HepG2 (cell line): ENCODE data around the gene FAM171A2. TPM values are rescaled to one million over a fixed set of nuclear protein-coding genes. Genes with fewer than 3 reads are reported as not detected.

Experiments
- ARID2 ChIP-seq: sonication (generic); formaldehyde crosslinking; IDR thresholded peaks from 2 replicates; pipeline ENCODE4 v1.8.1; 2022; ENCODE audit warnings: mild to moderate bottlenecking, missing genetic modification reagents, borderline replicate concordance
- CREM ChIP-seq, 2 experiments: sonication (generic) in 1 of 2; formaldehyde crosslinking in 1 of 2; IDR thresholded peaks; 2 replicates each; pipeline versions ENCODE4 v1.4.0 to v1.6.1; 2016 to 2020; ENCODE audit warnings: antibody characterized with exemption in 1 of 2, mild to moderate bottlenecking in 1 of 2, missing genetic modification reagents in 1 of 2
- GLI4 ChIP-seq: sonication (generic); formaldehyde crosslinking; IDR thresholded peaks from 2 replicates; pipeline ENCODE4 v1.5.1; 2020; ENCODE audit warnings: missing genetic modification reagents, mild to moderate bottlenecking, moderate library complexity, borderline replicate concordance
- HNF4A ChIP-seq: sonication (generic); formaldehyde crosslinking; IDR thresholded peaks from 2 replicates; pipeline ENCODE4 v1.4.0; 2020; ENCODE audit warnings: missing genetic modification reagents
- KDM5A ChIP-seq: fragments of 200-600 bp; sonication (generic); IDR thresholded peaks from 2 replicates; pipeline ENCODE4 v1.7.0; 2018; ENCODE audit warnings: antibody characterized with exemption, mild to moderate bottlenecking, low read length, borderline replicate concordance
- LCORL ChIP-seq, 2 experiments: fragments of 450-650 bp in 1 of 2; sonication (generic) in 1 of 2; formaldehyde crosslinking in 1 of 2; IDR thresholded peaks; 2 replicates each; pipeline versions ENCODE4 v1.5.0 to v1.6.1; 2017 to 2020; ENCODE audit warnings: antibody characterized with exemption in 1 of 2, missing genetic modification reagents in 1 of 2
- MNT ChIP-seq: fragments of 450-650 bp; IDR thresholded peaks from 2 replicates; pipeline ENCODE4 v1.6.1; 2016
- PHF5A ChIP-seq: IDR thresholded peaks from one replicate; pipeline ENCODE4 v1.6.1; 2018; ENCODE audit warnings: low read depth, missing genetic modification reagents; ENCODE audit not compliant: unreplicated experiment
- SALL1 ChIP-seq: sonication (generic); formaldehyde crosslinking; IDR thresholded peaks from 2 replicates; pipeline ENCODE4 v1.8.0; 2022; ENCODE audit warnings: mild to moderate bottlenecking, missing genetic modification reagents
- SSRP1 ChIP-seq: IDR thresholded peaks from 2 replicates; pipeline ENCODE4 v1.6.1; 2016; ENCODE audit warnings: control low read depth
- UBTF ChIP-seq: sonication (generic); formaldehyde crosslinking; IDR thresholded peaks from 2 replicates; pipeline ENCODE4 v1.4.0; 2020; ENCODE audit warnings: mild to moderate bottlenecking, missing genetic modification reagents
- YEATS4 ChIP-seq: sonication (generic); formaldehyde crosslinking; IDR thresholded peaks from 2 replicates; pipeline ENCODE4 v1.4.0; 2020; ENCODE audit warnings: missing genetic modification reagents, borderline replicate concordance
- ZBTB4 ChIP-seq: sonication (generic); formaldehyde crosslinking; IDR thresholded peaks from 2 replicates; pipeline ENCODE4 v1.4.0; 2020; ENCODE audit warnings: missing genetic modification reagents, mild to moderate bottlenecking, borderline replicate concordance
- ZMAT3 ChIP-seq: sonication (generic); formaldehyde crosslinking; conservative IDR thresholded peaks from 2 replicates; pipeline ENCODE4 v1.7.0; 2021; ENCODE audit warnings: missing genetic modification reagents
- ZNF30 ChIP-seq: sonication (generic); formaldehyde crosslinking; IDR thresholded peaks from 2 replicates; pipeline ENCODE4 v1.5.0; 2020; ENCODE audit warnings: mild to moderate bottlenecking, missing genetic modification reagents
- ZNF326 ChIP-seq: sonication (generic); formaldehyde crosslinking; IDR thresholded peaks from 2 replicates; pipeline ENCODE4 v1.4.0; 2020; ENCODE audit warnings: missing genetic modification reagents, borderline replicate concordance
- ZNF616 ChIP-seq: sonication (generic); formaldehyde crosslinking; IDR thresholded peaks from 2 replicates; pipeline ENCODE4 v1.5.0; 2020; ENCODE audit warnings: low read depth, mild to moderate bottlenecking, missing genetic modification reagents
- ZNF710 ChIP-seq: sonication (generic); formaldehyde crosslinking; IDR thresholded peaks from 2 replicates; pipeline ENCODE4 v1.5.0; 2020; ENCODE audit warnings: mild to moderate bottlenecking, missing genetic modification reagents, borderline replicate concordance
- ZNF879 ChIP-seq: sonication (generic); formaldehyde crosslinking; IDR thresholded peaks from 2 replicates; pipeline ENCODE4 v1.8.1; 2023; ENCODE audit warnings: missing genetic modification reagents
- polyA plus RNA-seq, 8 experiments: library from polyadenylated mRNA; depleted of rRNA in 3 of 8; stranded (reverse) in 7 of 8; unstranded in 1 of 8; fragments of >200 nt; fragmentation: Illumina TruSeq in 4 of 8; extraction: Trizol in 4 of 8; gene quantifications; 2 replicates each; pipeline versions ENCODE4 v1.2.1 to v1.2.3, GENCODE V29; 2011 to 2016; ENCODE audit warnings: low read depth in 4 of 8, missing spikeins in 1 of 8, mixed read lengths in 1 of 8; ENCODE audit not compliant: insufficient read depth in 1 of 8
- total RNA-seq, 5 experiments: library from RNA; depleted of rRNA; stranded (reverse); fragments of >200 nt; fragmentation: Illumina TruSeq; extraction: Trizol; gene quantifications; 2 replicates each; pipeline ENCODE4 v1.2.3, GENCODE V29; 2016; ENCODE audit warnings: low read depth in 1 of 5

Gene FAM171A2
- total and polyA plus RNA-seq, 2 of the 13 experiments (the other 11 are each of a cell fraction or from before 2014, with no cell fraction given) = 1.8 to 3.6 TPM

DNA sequence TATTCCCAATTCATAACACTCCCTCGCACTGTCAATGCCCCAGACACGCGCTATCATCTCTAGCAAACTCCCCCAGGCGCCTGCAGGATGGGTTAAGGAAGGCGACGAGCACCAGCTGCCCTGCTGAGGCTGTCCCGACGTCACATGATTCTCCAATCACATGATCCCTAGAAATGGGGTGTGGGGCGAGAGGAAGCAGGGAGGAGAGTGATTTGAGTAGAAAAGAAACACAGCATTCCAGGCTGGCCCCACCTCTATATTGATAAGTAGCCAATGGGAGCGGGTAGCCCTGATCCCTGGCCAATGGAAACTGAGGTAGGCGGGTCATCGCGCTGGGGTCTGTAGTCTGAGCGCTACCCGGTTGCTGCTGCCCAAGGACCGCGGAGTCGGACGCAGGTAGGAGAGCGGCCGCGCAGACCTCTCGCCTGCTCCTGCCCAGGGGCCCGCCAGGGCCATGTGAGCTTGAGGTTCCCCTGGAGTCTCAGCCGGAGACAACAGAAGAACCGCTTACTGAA lies 18.7 kb downstream of the FAM171A2 start, which contains the start of gene GRN (continued):
- TF ChIP-seq ZNF710 (CRISPR knock-in tag) (peak; percentile 47; the same call in 1 of the 2 replicates), ZBTB4 (CRISPR knock-in tag) (0 out of 2 replicates have a peak, but pooled peaks have one; percentile 15), GLI4 (peak; percentile 25; the same call in 1 of the 2 replicates), ZNF879 (CRISPR knock-in tag) (0 out of 2 replicates have a peak, but pooled peaks have one; percentile 37), SALL1 (CRISPR knock-in tag) (peak; percentile 57), HNF4A (peak; percentile 10; the same call in 1 of the 2 replicates), ZMAT3 (CRISPR knock-in tag) (peak; percentile 88; the same call in 1 of the 2 replicates), ZNF616 (CRISPR knock-in tag) (0 out of 2 replicates have a peak, but pooled peaks have one; percentile 34), SSRP1 (CRISPR knock-in tag) (no peak), ZNF326 (CRISPR knock-in tag) (no peak), YEATS4 (CRISPR knock-in tag) (0 out of 2 replicates have a peak, but pooled peaks have one; percentile 73), UBTF (CRISPR knock-in tag) (0 out of 2 replicates have a peak, but pooled peaks have one; percentile 60), LCORL (IDR thresholded peaks at IDR 0.05) (no peak), LCORL (CRISPR knock-in tag; IDR thresholded peaks at IDR 0.05) (peak; percentile 39; the same call in 1 of the 2 replicates), PHF5A (CRISPR knock-in tag) (peak; percentile 75), ZNF30 (CRISPR knock-in tag) (no peak), MNT (peak; percentile 67), KDM5A (peak; percentile 97), CREM (IDR thresholded peaks at IDR 0.05) (peak; percentile 79), CREM (CRISPR knock-in tag; IDR thresholded peaks at IDR 0.05) (no peak; the same call in 1 of the 2 replicates), ARID2 (CRISPR knock-in tag) (no peak)
